Ishikawa (cell line): ENCODE measurements around the gene FBXO28.

Experiments used
- CEBPB ChIP-seq: IDR thresholded peaks from 2 replicates; pipeline ENCODE4 v1.6.1; 2012
- EGR1 ChIP-seq: IDR thresholded peaks from 2 replicates; pipeline ENCODE4 v1.6.1; 2012
- EP300 ChIP-seq: IDR thresholded peaks from 2 replicates; pipeline ENCODE4 v1.6.1; 2012; ENCODE audit warnings: borderline replicate concordance
- FOXM1 ChIP-seq: IDR thresholded peaks from 2 replicates; pipeline ENCODE4 v1.6.1; 2012; ENCODE audit warnings: low read depth, borderline replicate concordance
- MAX ChIP-seq: IDR thresholded peaks from 2 replicates; pipeline ENCODE4 v1.6.1; 2012
- NFIC ChIP-seq: IDR thresholded peaks from 2 replicates; pipeline ENCODE4 v1.6.1; 2012
- RAD21 ChIP-seq: IDR thresholded peaks from 2 replicates; pipeline ENCODE4 v1.6.1; 2012; ENCODE audit warnings: low read depth
- REST ChIP-seq: IDR thresholded peaks from 2 replicates; pipeline ENCODE4 v1.6.1; 2012; ENCODE audit warnings: low read depth, mild to moderate bottlenecking
- TAF1 ChIP-seq: IDR thresholded peaks from 2 replicates; pipeline ENCODE4 v1.6.1; 2012; ENCODE audit warnings: low read depth, mild to moderate bottlenecking
- TCF12 ChIP-seq: IDR thresholded peaks from 2 replicates; pipeline ENCODE4 v1.6.1; 2012; ENCODE audit warnings: low read depth
- TEAD4 ChIP-seq: IDR thresholded peaks from 2 replicates; pipeline ENCODE4 v1.6.1; 2012
- USF1 ChIP-seq: IDR thresholded peaks from 2 replicates; pipeline ENCODE4 v1.6.1; 2012
- YY1 ChIP-seq: IDR thresholded peaks from 2 replicates; pipeline ENCODE4 v1.6.1; 2012; ENCODE audit warnings: low read depth
- ZBTB7A ChIP-seq: IDR thresholded peaks from 2 replicates; pipeline ENCODE4 v1.6.1; 2012; ENCODE audit warnings: low read depth

- no peak for TF ChIP-seq TCF12
- TF ChIP-seq TAF1: no peak
- no peak for TF ChIP-seq NFIC
- no peak for TF ChIP-seq YY1
- no peak for TF ChIP-seq FOXM1
- no peak for TF ChIP-seq EP300
- TF ChIP-seq EGR1: no peak
- TF ChIP-seq MAX: no peak
- no peak for TF ChIP-seq USF1
- TF ChIP-seq REST: no peak
- TF ChIP-seq RAD21: no peak
- no peak for TF ChIP-seq CEBPB
- no peak for TF ChIP-seq TEAD4
- TF ChIP-seq ZBTB7A: no peak
Observed at GRCh38 chr1:224157316-224157715, 43.4 kb downstream of the FBXO28 start.
